Stomach (tissue), 4 donors: ENCODE results near the gene LYSET.

Source experiments
- EP300 ChIP-seq: sonication (generic); formaldehyde crosslinking; IDR thresholded peaks from one replicate; pipeline ENCODE4 v1.6.1; 2017; ENCODE audit warnings: antibody characterized with exemption
- TF ChIP-seq, protein P1 (sequence below), 7 experiments: fragments of 450-650 bp in 4 of 7; fragments of 200-600 bp in 3 of 7; sonication (generic) in 3 of 7; IDR thresholded peaks; one replicate each; pipeline ENCODE4 v1.5.1; 2016 to 2019; ENCODE audit warnings: antibody characterized with exemption in 7 of 7, control low read depth in 2 of 7, mild to moderate bottlenecking in 1 of 7

DNA sequence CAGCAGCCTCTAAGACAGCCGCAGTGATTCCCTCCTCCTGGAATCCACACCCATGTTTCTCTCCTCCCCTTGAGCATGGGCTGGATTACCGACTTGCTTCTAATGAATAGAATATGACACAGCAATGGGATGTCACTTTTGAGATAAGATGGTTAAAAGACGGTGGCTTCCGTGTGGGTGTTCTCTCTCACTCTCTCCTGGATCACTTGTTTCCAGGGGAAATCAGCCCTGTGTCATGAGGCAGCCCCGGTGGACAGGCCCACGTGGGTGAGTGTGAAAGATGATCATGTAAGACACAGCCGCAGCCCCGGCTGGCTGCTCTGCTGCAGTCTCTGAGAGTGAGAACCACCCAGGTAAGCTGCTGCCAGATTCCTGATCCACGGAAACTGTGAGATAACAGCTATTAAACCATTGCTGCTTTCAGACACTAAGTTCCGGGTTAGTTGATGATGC is 11.1 kb upstream of the LYSET start:
- TF ChIP-seq EP300 = no peak
- TF ChIP-seq, protein P1, sequence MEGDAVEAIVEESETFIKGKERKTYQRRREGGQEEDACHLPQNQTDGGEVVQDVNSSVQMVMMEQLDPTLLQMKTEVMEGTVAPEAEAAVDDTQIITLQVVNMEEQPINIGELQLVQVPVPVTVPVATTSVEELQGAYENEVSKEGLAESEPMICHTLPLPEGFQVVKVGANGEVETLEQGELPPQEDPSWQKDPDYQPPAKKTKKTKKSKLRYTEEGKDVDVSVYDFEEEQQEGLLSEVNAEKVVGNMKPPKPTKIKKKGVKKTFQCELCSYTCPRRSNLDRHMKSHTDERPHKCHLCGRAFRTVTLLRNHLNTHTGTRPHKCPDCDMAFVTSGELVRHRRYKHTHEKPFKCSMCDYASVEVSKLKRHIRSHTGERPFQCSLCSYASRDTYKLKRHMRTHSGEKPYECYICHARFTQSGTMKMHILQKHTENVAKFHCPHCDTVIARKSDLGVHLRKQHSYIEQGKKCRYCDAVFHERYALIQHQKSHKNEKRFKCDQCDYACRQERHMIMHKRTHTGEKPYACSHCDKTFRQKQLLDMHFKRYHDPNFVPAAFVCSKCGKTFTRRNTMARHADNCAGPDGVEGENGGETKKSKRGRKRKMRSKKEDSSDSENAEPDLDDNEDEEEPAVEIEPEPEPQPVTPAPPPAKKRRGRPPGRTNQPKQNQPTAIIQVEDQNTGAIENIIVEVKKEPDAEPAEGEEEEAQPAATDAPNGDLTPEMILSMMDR (IDR thresholded peaks at IDR 0.05) = no peak
